Ishikawa (cell line): ENCODE data around the gene FGGY.

Source experiments
- CEBPB ChIP-seq: IDR thresholded peaks from 2 replicates; pipeline ENCODE4 v1.6.1; 2012
- CREB1 ChIP-seq: IDR thresholded peaks from 2 replicates; pipeline ENCODE4 v1.6.1; 2012; ENCODE audit warnings: low read depth
- EGR1 ChIP-seq: IDR thresholded peaks from 2 replicates; pipeline ENCODE4 v1.6.1; 2012
- EP300 ChIP-seq: IDR thresholded peaks from 2 replicates; pipeline ENCODE4 v1.6.1; 2012; ENCODE audit warnings: borderline replicate concordance
- FOXM1 ChIP-seq: IDR thresholded peaks from 2 replicates; pipeline ENCODE4 v1.6.1; 2012; ENCODE audit warnings: low read depth, borderline replicate concordance
- MAX ChIP-seq: IDR thresholded peaks from 2 replicates; pipeline ENCODE4 v1.6.1; 2012
- NFIC ChIP-seq: IDR thresholded peaks from 2 replicates; pipeline ENCODE4 v1.6.1; 2012
- RAD21 ChIP-seq: IDR thresholded peaks from 2 replicates; pipeline ENCODE4 v1.6.1; 2012; ENCODE audit warnings: low read depth
- REST ChIP-seq: IDR thresholded peaks from 2 replicates; pipeline ENCODE4 v1.6.1; 2012; ENCODE audit warnings: low read depth, mild to moderate bottlenecking
- TAF1 ChIP-seq: IDR thresholded peaks from 2 replicates; pipeline ENCODE4 v1.6.1; 2012; ENCODE audit warnings: low read depth, mild to moderate bottlenecking
- TCF12 ChIP-seq: IDR thresholded peaks from 2 replicates; pipeline ENCODE4 v1.6.1; 2012; ENCODE audit warnings: low read depth
- TEAD4 ChIP-seq: IDR thresholded peaks from 2 replicates; pipeline ENCODE4 v1.6.1; 2012
- YY1 ChIP-seq: IDR thresholded peaks from 2 replicates; pipeline ENCODE4 v1.6.1; 2012; ENCODE audit warnings: low read depth
- ZBTB7A ChIP-seq: IDR thresholded peaks from 2 replicates; pipeline ENCODE4 v1.6.1; 2012; ENCODE audit warnings: low read depth
- TF ChIP-seq, protein P1 (sequence below): IDR thresholded peaks from 2 replicates; pipeline ENCODE4 v1.6.1; 2012

The FGGY gene

GRCh38 chr1:59309392-59309791 lies 12.5 kb downstream of the FGGY start:
- no peak for TF ChIP-seq EP300
- TF ChIP-seq CREB1: no peak
- no peak for TF ChIP-seq MAX
- TF ChIP-seq YY1: no peak
- no peak for TF ChIP-seq TAF1
- TF ChIP-seq TEAD4: no peak
- TF ChIP-seq ZBTB7A: no peak
- TF ChIP-seq, protein P1, sequence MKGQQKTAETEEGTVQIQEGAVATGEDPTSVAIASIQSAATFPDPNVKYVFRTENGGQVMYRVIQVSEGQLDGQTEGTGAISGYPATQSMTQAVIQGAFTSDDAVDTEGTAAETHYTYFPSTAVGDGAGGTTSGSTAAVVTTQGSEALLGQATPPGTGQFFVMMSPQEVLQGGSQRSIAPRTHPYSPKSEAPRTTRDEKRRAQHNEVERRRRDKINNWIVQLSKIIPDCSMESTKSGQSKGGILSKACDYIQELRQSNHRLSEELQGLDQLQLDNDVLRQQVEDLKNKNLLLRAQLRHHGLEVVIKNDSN: no peak

DNA sequence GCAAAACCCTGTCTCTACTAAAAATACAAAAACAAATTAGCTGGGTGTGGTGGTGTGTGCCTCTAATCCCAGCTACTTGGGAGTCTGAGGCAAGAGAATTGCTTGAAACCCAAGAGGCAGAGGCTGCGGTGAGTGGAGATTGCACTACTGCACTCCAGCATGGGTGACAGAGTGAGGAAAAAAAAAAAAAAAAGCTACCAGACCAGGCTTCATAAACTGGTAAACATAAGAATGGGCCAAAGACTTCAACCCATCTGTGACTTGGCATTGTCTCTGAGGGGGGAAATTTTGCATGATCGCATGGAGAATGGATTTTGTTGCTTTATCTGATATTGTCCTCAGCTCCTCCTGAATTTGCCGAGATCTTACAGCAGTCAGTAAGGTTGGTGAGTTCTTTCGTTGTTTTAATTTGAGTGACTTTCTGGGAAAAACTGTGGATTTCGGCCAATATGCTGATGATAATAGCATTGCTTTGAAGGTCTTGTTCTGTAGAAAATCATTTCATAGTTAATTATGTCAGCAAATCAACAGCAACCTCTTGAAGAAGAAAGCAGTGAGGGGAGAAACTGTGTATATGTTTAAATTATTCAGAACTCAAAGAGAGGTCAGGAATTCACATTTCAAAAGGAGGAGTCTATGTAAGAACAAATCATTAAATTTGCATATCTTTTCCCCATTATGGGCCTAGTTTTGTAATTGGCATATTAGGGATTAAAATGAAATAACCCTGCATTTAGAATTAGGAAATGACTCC lies 13.1 kb downstream of the FGGY start:
- TF ChIP-seq CREB1 (no peak), YY1 (no peak), ZBTB7A (no peak), NFIC (no peak), CEBPB (no peak), EP300 (no peak), TCF12 (no peak), TEAD4 (no peak), MAX (no peak), EGR1 (no peak), RAD21 (no peak), REST (no peak), TAF1 (no peak), FOXM1 (no peak)
- TF ChIP-seq, protein P1: no peak

DNA sequence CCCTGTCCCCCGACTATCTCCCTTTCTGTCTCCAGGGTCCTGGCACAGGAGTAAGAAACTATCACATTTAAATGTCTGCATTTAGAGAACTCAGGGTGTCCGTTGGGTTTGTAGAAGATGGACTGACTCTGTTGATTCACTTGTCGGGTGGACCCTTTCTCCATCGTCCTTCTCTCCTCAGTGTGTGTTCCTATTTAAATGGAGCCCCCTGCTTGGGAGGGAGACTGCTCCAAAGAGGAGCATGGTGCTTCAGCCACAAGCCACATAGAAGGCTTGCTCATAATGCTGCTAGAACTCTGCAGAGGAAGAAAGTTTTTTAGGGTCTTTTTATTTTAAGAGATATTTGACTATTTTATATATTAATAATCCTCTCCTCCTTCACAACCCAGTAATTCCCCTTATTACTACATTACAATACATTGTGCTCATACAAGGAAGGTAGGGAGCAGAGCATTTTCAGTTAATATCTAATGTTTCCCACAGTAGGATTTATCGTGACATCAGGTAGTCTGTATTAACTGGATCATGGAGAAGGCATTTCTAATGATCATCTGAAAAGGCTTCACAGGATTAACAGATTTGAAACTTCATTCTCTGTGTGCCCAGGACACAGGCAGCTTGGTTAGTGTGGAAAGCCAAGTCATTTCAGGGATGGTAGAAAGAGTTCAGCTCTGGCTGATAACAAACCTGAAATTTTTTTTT lies 13.8 kb downstream of the FGGY start:
- TF ChIP-seq TAF1 (no peak), REST (no peak)

GRCh38 chr1:59314776-59315528 lies 18.1 kb downstream of the FGGY start:
- TF ChIP-seq CREB1: no peak
- TF ChIP-seq TCF12: no peak
- no peak for TF ChIP-seq TAF1
- TF ChIP-seq, protein P1: no peak
- no peak for TF ChIP-seq YY1
- no peak for TF ChIP-seq ZBTB7A
- no peak for TF ChIP-seq EGR1
- no peak for TF ChIP-seq CEBPB

DNA sequence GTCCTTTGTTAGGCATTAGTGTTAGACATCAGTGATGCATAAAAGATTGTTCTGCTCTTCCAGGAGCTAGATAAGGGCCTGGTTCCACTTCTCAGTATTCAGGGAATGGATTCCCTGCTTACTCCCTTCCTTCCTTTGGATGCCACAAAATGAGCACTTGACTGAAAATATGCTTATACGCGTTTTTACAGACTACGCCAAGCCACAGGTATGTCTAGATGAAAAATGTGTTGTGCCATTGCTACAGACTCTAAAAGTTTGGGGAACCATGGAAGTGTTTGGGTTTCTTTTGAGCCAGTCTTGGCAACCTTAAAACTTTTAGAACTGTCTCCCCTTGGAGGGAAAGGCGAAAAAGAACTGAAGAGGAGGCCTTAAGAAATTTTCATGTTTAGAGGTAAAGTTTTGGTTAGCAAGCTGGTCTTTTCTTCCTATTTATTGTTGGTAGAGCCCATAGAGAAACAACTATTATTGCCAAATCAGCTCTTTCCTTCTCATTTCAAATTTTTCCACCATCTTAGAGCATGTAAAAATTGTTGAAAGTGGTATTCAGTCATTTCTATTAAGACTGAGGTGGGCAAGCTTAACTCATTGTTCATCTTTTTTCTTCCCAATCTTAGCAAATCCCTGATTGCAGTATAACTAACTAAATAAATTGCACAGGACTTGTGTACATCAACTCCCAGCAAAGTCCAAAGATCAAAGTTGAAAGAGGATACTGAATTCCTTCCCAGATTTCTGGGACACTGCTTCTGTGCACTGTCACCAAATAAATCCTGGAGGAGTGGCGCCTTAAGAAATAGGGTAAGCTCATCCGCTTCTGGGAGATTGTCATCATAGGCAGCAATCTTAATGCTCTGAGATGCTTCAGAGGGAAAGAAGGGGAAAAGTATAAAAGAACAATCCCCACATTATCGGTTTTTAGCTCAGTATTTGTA lies 18.9 kb downstream of the FGGY start:
- TF ChIP-seq CEBPB (no peak), ZBTB7A (no peak), FOXM1 (no peak), TAF1 (no peak), TCF12 (no peak), CREB1 (no peak), RAD21 (no peak), REST (no peak), YY1 (no peak), EGR1 (no peak), NFIC (no peak), TEAD4 (no peak), MAX (no peak), EP300 (no peak)
- TF ChIP-seq, protein P1: no peak
